Measurements from ENCODE around the gene TPRG1.

Gene TPRG1

DNA sequence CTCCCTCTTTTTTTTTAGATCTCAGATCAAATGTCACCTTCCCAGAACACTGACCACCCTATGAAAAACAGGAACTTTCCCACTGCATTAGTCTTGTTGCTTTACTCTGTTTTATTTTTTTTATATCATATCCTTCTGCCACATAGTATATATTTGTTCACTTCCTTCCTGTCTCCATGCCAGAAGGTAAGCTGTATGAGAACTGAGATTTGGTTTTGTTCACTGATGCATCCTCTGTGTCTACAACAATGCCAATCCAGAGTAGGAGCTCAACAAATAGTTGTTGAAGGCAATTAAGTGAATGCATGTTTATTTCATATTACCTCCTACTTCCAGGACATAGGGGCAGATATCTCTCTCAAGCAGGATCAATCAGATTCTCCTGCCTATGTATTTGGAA is 114.4 kb downstream of the TPRG1 start:
- DNase-seq = no peak

- no peak for DNase-seq
Measured at GRCh38 chr3:189286916-189287315, 115.1 kb downstream of the TPRG1 start.

DNA sequence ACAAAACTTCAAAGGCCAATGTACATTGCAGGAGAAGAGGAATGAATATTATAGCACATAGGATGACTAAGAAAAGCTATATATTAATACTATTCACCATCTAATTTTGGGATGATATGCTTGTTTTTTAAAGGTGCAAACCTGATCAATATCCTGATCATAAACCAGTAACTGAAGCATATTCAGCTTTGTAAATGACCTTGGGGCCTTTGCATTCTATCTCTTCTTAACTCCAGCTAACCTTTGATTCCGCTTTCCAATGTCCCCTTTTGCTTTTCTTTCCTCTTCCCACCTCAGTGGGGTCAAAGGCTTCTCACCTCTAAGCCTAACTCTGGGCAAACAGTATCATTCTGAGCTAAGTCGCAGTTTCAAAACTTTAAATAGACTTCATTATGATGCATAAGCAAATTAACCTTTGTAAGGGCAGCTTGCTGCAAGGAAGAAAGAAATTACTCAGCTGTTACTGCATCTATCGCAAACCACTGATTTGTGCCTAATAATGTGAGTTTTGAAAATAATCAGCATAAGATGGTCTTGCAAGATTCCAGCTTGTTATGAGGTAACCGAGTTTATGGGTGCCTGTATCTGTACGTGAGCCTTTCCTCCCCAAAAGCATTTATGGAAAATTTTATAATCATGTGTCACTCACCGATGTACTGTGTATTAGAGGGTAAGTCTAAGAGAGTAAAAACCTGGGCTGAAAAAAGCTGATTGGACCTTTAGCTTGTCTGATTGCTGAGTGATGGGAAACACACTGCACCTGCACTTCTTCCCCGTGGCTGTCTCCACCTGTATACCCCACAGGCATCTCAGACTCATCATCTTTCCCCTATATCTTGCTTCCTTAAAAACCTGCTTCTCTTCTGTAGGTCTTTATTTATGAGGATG is 116.8 kb downstream of the TPRG1 start:
- no peak for DNase-seq

DNA sequence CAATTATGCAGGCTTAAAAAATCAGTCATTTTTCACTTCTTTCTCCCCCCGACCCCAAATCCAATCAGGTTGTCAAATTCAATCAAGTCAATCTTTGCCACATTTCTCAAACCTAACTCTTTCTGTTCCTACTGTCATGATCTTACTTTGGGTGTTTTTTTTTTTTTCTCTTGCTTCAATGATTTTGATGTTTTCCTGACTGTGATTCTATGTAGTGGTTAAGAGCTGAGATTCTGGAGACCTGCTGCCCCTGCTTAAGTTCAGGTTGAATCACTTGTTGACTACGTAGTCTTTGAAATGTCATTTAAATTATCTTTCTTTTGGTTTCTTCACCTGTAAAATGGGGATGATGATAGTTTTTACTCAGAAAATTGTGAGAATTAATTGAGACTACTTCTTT is 117.5 kb downstream of the TPRG1 start:
- no peak for DNase-seq

DNA sequence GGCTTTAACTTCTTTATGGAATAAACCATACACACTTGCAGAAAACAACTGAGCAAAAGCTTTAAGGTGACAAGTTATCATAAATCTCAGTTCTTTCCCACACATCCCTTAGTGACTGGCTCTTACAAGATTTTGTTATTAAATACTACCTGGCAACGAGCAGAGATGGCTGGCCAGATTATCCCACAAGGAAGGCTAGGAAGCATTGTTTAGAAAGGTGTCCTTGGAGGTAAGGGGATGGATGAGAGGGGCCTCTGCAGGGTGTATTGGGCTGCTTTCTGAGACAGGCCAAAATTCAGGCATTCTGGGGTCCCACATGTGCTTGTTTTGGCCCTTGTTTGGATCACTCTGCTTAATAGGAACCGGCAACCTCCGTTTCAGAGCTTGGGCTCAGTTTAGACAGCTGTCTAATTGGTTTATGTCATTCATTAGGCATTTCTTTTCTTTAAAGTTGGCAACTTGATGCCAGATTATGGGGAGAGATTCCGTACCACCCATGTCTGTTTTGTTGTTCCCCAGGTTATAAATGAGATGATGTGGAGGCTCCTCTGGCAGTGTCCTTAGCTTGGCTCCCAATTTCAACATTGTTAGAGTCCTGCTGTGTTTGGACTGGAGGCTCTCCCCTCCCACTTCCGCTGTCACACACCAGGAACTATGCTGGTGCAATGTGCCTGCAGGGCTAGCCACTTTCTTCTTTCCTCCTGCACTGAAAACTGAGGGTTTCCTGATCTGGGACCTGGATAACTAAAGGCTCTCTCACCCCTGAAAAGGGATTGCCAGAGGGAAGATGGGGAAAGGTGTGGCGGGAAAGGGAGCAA is 121.1 kb downstream of the TPRG1 start:
- DNase-seq = no peak

GRCh38 chr3:189294649-189295048 is 122.9 kb downstream of the TPRG1 start:
- DNase-seq = no peak

DNA sequence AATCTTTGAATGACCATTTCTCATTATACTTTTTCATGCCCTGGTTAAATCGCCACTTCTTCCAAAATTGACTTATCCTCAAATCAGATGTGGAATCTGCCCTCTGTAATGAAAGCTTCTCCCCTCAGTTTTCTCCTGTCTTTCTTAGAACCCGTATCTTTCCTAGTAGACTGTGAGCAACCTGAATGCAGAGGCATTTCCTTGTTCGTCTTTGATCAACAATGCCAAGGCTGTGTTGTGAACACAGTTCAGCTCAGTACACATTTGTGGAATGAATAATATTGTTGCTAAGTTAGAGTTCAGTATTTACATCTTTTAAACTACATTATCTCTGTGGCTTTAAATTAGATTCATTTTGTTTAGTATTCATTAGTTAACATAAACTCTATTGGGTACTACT is 123.3 kb downstream of the TPRG1 start:
- no peak for DNase-seq

DNA sequence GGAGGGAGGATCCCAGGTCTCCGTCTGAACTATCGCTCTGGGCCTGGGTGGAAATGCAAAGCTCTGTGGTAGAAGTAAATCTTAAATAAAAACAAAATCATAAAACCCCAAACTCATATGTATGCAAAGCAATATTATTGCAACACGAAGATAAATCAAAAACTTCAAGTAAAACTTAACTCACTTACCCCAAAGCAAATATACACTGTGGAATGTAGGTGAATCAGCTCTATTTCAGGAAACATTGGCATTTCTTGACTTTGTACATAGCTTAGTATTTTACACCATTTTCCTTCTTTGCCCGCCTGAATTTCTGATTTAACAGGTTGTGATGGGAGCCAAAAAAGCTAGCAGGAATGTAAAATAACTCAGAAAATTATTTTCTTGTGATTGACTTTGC is 126.2 kb downstream of the TPRG1 start:
- no peak for DNase-seq

DNA sequence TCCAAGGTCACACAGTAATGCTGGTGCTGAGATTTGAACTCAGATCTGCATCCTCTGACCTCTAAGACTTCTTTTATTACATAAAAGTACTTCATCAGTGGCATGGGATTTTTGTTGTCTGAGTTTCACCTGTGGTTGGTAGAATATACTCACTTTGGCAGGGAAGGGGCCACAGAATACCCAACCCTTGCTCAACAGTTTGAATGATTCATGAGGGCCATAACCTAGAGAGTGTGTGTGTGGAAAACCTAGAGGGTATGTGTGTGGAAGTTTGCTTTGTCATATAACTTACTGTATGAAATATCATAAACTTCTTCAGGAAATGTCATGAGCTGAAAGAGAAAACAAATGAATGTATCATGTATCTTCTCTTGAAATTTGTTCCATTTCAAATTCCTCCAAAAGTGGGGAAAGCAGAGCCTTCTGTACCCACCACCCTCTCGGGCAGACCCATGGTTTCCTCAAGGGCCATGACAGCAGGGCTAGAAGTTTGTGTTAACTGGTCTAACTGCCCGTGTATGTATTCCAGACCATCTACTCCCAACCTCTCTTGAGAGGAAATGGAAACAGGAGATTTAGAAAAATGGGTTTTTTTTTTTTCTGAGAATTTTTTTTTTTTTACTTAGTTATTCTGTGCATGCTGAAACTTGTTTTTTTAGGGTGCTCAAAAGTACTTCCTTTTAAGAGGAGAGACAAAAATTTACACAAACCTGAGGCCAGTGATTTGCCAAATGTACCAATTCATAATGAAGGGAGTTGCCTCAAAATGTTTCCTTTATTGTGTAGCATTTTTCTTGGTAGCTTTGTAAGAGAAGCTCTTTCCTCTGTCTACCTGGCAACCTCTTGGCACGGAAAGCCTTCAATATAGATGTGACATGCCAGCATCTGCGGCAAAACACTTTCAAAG is 127.0 kb downstream of the TPRG1 start:
- peak; percentile 57 for DNase-seq

DNA sequence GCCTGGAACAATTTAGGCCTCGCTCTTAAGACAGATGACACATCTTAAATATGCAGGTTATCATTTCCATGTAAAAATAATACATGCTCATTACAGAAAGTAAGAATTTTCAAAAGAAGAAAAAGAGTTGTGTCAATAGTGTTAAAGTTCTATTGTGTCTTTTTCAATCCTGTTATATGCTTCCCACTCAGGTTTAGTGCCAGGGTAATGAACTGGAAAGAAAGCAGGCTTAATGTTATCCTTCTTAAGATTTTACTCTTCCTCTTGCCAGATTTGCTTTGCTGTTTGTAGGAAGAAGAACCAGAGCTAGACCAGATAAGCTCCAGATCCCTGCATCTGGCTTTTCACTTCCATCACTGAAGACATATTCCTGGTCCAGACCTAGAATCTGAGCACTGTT is 128.6 kb downstream of the TPRG1 start:
- no peak for DNase-seq

GRCh38 chr3:189301479-189301878 is 129.7 kb downstream of the TPRG1 start:
- no peak for DNase-seq

DNA sequence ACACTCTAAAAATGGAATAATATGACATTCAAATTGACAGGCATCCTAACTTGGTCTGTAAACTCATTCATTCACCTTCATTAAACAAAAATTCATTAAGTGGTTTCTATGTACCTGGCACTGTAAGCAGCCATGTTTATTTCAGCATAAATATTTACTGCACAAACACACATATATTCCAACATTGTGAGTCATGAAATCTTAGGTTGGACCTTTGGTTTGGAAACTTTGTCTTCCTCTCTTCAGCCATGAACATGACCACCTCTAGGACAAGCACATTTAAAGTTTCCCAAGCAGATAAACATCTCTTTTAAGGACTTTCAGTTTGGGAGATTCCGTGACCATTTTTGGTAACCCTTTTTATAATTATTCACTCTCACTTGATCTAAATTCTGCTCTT is 131.8 kb downstream of the TPRG1 start:
- no peak for DNase-seq

- peak; percentile 85 for DNase-seq
Measured at GRCh38 chr3:189304465-189305351, 132.9 kb downstream of the TPRG1 start.

GRCh38 chr3:189305412-189305811 is 133.6 kb downstream of the TPRG1 start:
- no peak for DNase-seq

DNA sequence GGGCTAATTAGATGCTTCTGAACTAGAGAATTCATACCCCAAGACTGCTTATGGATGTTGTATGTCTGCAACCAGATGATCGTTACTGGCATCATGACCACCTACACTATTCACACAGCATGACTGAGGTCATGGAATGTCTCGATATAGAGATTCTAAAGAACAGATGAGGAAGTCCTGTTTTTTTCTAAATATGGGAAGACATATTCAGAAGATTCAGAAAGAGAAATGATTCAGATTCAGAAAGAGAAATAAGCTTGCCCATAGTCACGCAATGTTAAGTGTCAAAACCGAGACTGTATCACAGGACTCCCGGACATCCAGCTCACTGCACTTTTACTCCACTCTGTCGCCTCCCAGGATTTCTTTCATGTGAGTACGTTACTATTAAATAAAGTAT is 136.2 kb downstream of the TPRG1 start:
- no peak for DNase-seq

GRCh38 chr3:189308608-189309007 is 136.8 kb downstream of the TPRG1 start:
- no peak for DNase-seq

- peak; percentile 22 for DNase-seq
Measured at GRCh38 chr3:189309400-189309975, 137.7 kb downstream of the TPRG1 start.

DNA sequence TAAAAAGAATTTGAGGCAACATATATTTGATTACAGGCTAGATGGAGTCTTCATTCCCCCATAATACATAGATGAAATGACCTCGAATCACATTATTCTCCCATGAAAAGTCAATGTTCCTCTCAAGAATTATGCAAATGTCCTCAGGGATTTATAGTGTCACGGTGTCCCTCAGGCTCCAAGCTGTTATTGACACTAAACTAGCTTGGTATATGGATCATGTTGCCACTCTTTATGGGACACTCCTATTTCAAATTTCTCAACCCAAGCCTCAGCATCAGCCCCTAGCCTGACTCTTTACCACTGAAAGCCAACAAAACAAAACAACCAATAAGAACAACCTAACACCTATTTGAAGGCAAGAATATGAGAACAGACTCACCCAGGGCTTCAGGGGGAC is 139.8 kb downstream of the TPRG1 start:
- DNase-seq = no peak

DNA sequence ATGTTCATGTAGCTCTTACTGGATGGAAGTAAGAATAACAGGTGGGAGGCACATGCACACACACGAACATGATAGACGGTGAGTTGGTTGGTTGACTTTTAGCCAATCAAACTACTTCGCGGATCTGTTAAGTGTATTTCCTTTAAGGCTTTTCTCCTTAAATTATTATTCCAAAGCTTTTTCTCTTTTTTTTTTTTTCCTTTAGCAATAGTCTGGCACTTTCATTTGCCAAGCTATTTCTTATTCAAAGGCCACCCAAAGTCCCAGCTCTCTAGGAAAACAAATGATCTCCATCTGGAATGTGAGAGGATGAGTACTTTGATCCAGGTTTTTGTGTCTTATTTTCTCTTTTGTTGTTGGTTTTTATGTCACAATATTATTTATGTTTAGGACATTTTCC is 141.1 kb downstream of the TPRG1 start:
- DNase-seq = no peak

GRCh38 chr3:189316296-189317019 is 144.7 kb downstream of the TPRG1 start:
- DNase-seq = peak; percentile 46

GRCh38 chr3:189317911-189318310 is 146.1 kb downstream of the TPRG1 start:
- no peak for DNase-seq

Data from NCI-H226 (cell line).